Cardiac septum (tissue), 1 donor: Measurements from ENCODE around the gene CUL1. TPM values are rescaled to one million over a fixed set of nuclear protein-coding genes. Genes with fewer than 3 reads are reported as not detected.

Source experiments
- DNase-seq: peaks from one replicate; pipeline ENCODE4 v3.0.0-alpha.2; 2020; ENCODE audit warnings: low spot score
- intact Hi-C: fragments of 100-400 bp; cut with DNase I; formaldehyde crosslinking; loops from one replicate; pipeline ENCODE4 v1.14.0; 2022
- total RNA-seq: library from RNA; stranded (reverse); fragmentation: NEBNext Ultra II Directional; extraction: Animal tissue kit (Norgen Biotek cat#: 25700); gene quantifications from one replicate; pipeline ENCODE4 v1.2.1, GENCODE V29; 2021
- donor health status: DM: no; HTN: no; CAD: no.

Gene CUL1
- total RNA-seq, 1 donor from 2014 or later = 42.3 TPM

GRCh38 chr7:148825338-148825737, 126.6 kb downstream of the CUL1 start:
- no peak for DNase-seq
- intact Hi-C loops = no loop called here

- DNase-seq = no peak
- intact Hi-C loops = no loop called here
These were observed 130.3 kb downstream of the CUL1 start for GRCh38 chr7:148828965-148829364.

GRCh38 chr7:148830897-148831692, 132.4 kb downstream of the CUL1 start:
- DNase-seq = no peak
- intact Hi-C loops = no loop called here

GRCh38 chr7:148831782-148832181, 133.1 kb downstream of the CUL1 start:
- intact Hi-C loops = no loop called here
- DNase-seq = no peak

- no peak for DNase-seq
These were observed 135.9 kb downstream of the CUL1 start for GRCh38 chr7:148834605-148835004.

GRCh38 chr7:148835854-148836253, 137.2 kb downstream of the CUL1 start:
- DNase-seq = no peak
- intact Hi-C loops = no loop called here

More at GRCh38 chr7:148834605-148835004, 135.9 kb downstream of the CUL1 start:
- intact Hi-C loops = no loop called here

GRCh38 chr7:148838905-148839304, 140.2 kb downstream of the CUL1 start:
- DNase-seq = no peak
- intact Hi-C loops = no loop called here

GRCh38 chr7:148847815-148848734, 149.4 kb downstream of the CUL1 start:
- intact Hi-C loops = no loop called here
- DNase-seq = no peak

GRCh38 chr7:148849393-148850098, 150.8 kb downstream of the CUL1 start:
- DNase-seq = no peak
- intact Hi-C loops = no loop called here

GRCh38 chr7:148850564-148850963, 151.9 kb downstream of the CUL1 start:
- intact Hi-C loops = no loop called here
- no peak for DNase-seq

Other genes with a start within 250 kb of the CUL1 start
- not detected for gene C7orf33, start 108.1 kb upstream of the CUL1 start, total RNA-seq
- 1.5 TPM for gene EZH2, start 185.4 kb downstream of the CUL1 start, total RNA-seq